NCI-H1092 treated with DMSO at 0.1 percent for 48 hours (cell line): ENCODE measurements around the gene SIAH1.
"Not testable (repeated sequence)": the region's sequence is repeated elsewhere in the genome, so short reads cannot be mapped to it uniquely, and the experiment has no call there.

Experiments
- DNase-seq: peaks from one replicate; lab custom pipeline; 2025; lab: John Stamatoyannopoulos, UW

SIAH1 gene, protein sequence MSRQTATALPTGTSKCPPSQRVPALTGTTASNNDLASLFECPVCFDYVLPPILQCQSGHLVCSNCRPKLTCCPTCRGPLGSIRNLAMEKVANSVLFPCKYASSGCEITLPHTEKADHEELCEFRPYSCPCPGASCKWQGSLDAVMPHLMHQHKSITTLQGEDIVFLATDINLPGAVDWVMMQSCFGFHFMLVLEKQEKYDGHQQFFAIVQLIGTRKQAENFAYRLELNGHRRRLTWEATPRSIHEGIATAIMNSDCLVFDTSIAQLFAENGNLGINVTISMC

GRCh38 chr16:48385253-48386150 lies at the start of gene SIAH1:
TSS of gene SIAH1 (minus strand) at chr16:48385413. CDS start at chr16:48362428, 22,985 bp downstream.
- peak; percentile 73 for DNase-seq

- no peak for DNase-seq
Measured at GRCh38 chr16:48434653-48435317, 49.6 kb upstream of the SIAH1 start.

- DNase-seq, result no peak
Measured at GRCh38 chr16:48433850-48434530, 48.8 kb upstream of the SIAH1 start.

DNA sequence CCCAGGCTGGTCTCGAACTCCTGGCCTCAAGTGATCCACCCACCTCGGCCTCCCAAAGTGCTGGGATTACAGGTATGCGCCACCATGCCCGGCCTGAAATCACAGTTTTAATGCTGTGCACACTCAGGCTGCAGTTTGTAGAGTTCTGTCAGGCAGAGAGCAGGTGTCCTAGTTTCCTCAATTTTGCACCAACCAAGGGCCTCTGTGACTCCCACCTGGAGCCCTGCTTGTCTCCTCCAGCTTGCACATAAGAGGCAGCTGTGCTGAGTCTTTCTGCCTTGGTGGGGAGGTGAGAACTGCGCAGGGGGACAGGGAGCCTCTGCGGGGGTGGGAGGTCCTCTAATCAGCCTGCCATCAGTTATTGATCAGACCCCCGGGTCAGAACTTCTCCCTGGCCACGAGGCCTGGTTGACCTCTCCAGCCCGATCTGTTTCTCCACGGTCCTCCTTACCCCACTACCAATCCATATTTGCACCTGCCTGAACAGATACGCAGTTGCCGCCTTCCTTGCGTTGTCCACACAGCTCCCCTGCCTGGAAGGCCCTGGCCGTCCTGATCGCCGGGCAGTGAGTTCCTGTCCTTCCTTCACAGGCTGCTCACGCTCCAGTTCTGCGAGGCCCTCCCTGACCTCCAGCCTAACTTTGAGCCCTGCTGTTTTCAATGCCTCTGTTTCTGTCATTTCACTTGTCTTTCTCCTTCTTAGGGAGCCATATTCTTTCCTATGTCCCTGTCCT lies 48.1 kb upstream of the SIAH1 start:
- no peak for DNase-seq

DNA sequence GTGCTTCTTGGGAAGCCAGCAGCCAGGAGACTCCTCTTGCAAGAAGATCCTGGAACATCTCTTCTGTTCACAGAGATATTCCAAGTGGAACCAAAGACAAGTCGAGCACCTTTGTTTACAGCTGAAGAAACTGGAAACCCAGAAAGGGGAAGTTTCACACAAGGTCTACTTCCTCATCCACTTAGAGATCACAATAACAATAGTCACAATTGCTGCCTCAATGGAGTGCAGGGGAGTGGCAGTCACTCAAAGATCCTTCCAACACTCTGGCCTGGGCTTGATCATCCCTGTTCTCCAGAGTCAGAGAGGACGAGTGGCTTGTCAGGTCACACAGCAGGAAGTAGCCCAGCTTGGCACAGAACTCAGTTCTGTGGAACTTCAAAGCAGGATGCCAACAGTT lies 46.9 kb upstream of the SIAH1 start:
- no peak for DNase-seq

DNA sequence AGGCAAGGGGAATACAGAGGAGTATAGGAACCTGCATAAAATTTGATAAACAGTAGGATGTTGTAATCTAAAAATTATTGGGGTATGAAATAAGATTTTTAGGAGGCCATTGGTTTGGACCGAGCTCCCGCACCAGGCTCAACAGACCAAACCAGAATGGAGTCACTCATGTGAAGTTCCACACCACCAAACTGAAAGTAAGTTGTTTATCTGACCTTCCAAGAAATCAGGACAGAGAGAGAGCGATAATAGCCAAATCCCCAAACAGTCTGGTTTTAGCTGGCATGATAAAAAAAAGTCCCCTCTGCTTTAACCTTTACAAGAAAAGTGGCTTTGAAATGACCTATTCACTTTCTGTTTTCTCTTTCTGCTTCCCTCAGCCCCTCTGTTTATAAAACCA lies 45.7 kb upstream of the SIAH1 start:
- DNase-seq, result no peak

- DNase-seq, result no peak
Measured at GRCh38 chr16:48426244-48427141, 41.3 kb upstream of the SIAH1 start.

DNA sequence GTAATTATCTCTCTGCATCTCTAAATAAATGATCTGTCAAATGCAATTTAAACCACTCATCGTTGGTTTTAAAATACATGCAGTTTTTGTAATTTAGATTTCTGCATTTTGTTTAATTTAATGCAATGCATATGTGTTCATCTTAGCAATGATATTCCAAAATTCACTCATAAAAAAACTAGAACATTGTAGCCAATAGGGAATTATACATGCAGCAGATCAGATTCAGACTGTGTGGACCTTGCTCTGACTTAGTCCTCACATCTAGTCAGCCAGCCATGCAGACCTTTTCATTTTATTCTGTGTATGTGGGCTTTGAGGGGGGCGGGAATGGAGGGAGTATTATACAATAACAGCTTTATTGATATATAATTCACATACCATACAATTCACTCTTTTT lies 37.3 kb upstream of the SIAH1 start:
- no peak for DNase-seq

GRCh38 chr16:48421741-48422140 lies 36.5 kb upstream of the SIAH1 start:
- no peak for DNase-seq

GRCh38 chr16:48420437-48420836 lies 35.2 kb upstream of the SIAH1 start:
- no peak for DNase-seq

- not testable (repeated sequence) for DNase-seq
Measured at GRCh38 chr16:48416617-48417016, 31.4 kb upstream of the SIAH1 start.

DNA sequence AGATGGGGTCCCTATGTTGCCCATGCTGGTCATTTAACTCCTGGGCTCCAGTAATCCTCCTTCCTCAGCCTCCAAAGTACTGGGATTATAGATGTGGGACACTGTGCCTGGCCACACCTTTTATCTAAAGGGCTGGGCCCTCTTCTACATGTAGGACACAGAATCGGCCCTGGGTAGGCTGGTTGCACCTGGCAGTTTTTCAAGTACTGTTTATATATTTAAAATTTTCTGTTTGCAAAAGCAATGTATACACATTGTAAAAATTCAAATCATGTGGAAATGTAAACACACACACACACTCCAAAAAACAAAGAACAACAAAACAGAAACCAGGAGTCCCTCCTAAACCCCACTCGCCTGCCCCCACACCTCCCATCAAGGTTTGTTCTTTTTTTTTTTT lies 28.1 kb upstream of the SIAH1 start:
- DNase-seq, result no peak

DNA sequence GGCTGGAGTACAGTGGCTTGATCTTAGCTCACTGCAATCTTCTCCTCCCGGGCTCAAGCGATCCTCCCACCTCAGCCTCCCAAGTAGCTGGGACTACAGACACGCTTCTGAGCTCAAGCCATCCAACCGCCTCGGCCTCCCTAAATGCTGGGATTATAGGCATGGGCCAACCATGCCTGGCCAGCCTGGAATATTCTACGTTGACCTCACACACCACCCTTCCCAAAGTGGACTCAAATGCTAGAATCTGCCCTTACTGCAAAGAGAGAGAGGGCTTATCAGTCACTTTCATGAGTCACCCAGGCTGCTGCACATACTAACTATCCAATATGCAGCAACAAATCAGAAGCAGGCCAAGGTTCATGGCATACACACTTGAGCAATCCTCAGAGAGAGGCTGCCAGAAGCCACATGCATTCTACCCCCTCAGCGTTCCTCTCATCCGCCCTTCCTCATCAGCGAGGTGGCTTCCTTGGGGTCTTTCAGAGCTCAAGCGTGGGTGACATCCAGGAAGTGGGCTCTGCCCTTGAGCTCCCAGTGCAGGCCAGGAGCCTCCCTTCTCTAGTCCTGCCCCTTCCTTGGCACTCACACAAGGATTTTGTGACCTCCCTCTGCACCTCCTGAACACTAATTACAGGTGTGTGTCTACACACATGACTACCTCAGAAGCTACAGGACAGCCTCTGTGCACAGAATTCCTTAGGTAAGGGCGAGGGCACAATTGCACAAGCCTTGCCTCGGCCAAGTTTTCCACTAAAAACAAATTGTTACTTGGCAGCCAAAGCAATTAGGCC lies 24.8 kb upstream of the SIAH1 start:
- no peak for DNase-seq

DNA sequence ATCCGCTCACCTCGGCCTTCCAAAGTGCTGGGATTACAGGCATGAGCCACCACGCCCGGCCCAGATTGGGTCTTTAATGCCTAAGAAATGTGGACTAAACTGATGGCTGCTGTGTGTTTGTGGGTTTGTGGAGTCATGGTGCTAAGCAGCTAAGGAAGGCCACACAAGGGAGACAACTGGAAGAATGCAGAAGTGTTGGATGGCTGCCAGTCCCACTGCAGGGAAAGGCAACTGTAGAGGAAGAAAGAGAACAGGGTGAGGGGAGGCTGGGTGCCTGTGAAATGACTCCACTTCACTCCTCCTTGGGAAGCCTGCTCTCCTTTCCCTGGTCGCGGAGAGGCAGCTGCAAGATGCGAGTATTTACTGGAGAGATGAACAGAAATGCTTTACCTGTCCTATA lies 23.5 kb upstream of the SIAH1 start:
- no peak for DNase-seq

DNA sequence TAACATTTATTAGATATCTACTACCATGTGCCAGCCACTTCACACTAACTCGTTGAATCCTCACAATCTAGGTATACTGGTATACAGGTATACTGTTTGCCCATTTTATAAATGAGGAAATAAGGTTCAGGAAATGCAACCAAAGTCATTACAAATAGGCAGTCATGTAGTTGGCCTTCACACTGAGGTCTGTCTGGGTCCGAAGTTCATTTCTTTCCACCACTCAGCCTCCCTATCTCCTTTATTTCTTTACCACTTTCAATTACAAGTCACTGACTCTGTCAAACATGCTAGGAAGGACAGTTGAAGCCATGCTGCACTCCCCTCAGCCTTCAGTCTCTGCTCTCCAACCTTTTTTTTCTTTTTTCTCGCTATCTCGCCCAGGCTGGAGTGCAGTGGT lies 20.7 kb upstream of the SIAH1 start:
- no peak for DNase-seq

- DNase-seq, result no peak
Measured at GRCh38 chr16:48405153-48405552, 19.9 kb upstream of the SIAH1 start.

- not testable (repeated sequence) for DNase-seq
Measured at GRCh38 chr16:48402547-48402946, 17.3 kb upstream of the SIAH1 start.

- no peak for DNase-seq
Measured at GRCh38 chr16:48395375-48395774, 10.2 kb upstream of the SIAH1 start.

- DNase-seq, result no peak
Measured at GRCh38 chr16:48394355-48394703, 9.1 kb upstream of the SIAH1 start.
